ENCODE measurements around the gene MUC4.
"Not testable (repeated sequence)": the region's sequence is repeated elsewhere in the genome, so short reads cannot be mapped to it uniquely, and the experiment has no call there.

Gene MUC4

GRCh38 chr3:195818301-195818700, 6.6 kb upstream of the MUC4 start:
- H3K4me3 ChIP-seq (replicated peaks in 1 of 2; ENCODE audit: low read depth in 2 of 2, low read length in 2 of 2), result no peak overlapping the region
- DNase-seq (ENCODE audit: low read depth in 2 of 2), result no peak
- TF ChIP-seq, protein P1, sequence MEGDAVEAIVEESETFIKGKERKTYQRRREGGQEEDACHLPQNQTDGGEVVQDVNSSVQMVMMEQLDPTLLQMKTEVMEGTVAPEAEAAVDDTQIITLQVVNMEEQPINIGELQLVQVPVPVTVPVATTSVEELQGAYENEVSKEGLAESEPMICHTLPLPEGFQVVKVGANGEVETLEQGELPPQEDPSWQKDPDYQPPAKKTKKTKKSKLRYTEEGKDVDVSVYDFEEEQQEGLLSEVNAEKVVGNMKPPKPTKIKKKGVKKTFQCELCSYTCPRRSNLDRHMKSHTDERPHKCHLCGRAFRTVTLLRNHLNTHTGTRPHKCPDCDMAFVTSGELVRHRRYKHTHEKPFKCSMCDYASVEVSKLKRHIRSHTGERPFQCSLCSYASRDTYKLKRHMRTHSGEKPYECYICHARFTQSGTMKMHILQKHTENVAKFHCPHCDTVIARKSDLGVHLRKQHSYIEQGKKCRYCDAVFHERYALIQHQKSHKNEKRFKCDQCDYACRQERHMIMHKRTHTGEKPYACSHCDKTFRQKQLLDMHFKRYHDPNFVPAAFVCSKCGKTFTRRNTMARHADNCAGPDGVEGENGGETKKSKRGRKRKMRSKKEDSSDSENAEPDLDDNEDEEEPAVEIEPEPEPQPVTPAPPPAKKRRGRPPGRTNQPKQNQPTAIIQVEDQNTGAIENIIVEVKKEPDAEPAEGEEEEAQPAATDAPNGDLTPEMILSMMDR (IDR thresholded peaks at IDR 0.05; ENCODE audit: low read depth, low read length), result no peak

GRCh38 chr3:195817578-195818135, 5.9 kb upstream of the MUC4 start:
- TF ChIP-seq, protein P1 (IDR thresholded peaks at IDR 0.05; ENCODE audit: low read depth, low read length), result no peak
- H3K4me3 ChIP-seq (replicated peaks in 1 of 2; ENCODE audit: low read depth in 2 of 2, low read length in 2 of 2), result no peak overlapping the region
- no peak for DNase-seq (ENCODE audit: low read depth in 2 of 2)

DNA sequence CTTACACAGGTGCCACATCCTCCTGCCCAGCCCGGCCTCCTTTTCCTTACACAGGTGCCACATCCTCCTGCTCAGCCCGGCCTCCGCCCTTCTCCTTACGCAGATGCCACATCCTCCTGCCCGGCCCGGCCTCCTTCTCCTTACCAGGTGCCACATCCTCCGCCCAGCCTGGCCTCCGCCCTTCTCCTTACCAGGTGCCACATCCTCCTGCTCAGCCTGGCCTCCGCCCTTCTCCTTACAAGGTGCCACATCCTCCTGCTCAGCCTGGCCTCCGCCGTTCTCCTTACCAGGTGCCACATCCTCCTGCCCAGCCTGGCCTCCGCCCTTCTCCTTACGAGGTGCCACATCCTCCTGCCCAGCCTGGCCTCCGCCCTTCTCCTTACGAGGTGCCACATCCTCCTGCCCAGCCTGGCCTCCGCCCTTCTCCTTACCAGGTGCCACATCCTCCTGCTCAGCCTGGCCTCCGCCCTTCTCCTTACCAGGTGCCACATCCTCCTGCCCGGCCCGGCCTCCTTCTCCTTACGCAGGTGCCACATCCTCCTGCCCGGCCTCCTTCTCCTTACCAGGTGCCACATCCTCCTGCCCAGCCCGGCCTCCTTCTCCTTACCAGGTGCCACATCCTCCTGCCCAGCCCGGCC, 4.7 kb upstream of the MUC4 start:
- DNase-seq (ENCODE audit: low read depth in 2 of 2); H3K4me3 ChIP-seq (replicated peaks in 1 of 2; ENCODE audit: low read depth in 2 of 2, low read length in 2 of 2): not testable (repeated sequence)

DNA sequence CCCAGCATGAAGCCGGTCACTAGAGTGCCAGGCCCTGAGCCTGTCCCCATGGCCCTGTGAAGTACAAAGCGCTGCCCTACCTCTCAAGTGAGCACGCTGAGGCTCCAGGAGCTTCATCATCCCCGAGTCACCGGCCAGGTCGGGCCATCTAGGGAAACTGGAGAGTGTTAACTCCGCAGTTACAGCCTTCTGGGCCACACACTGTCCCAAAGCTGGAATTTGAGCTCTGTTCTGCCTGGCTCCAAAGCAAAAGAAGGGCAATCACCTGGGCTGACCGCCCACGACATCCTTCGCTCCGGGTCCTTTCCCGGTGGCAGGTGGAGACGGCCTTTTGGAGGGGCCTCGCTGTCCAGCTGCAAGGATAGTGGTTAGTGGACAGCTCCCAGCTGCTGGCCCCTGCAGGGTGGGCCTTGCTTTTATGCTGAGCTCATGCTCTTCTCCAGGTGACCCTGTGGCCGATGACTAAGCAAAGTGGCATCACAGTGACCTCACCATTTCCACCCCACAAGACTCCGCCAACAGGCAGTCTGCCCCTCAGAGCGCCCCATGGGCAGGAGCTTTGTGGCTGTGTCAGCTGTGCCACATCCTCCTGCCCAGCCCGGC, 3.5 kb upstream of the MUC4 start:
- DNase-seq (ENCODE audit: low read depth in 2 of 2), result peak in 1 of 2 donors; percentile 14
- TF ChIP-seq, protein P1 (IDR thresholded peaks at IDR 0.05; ENCODE audit: low read depth, low read length), result no peak
- no peak overlapping the region for H3K4me3 ChIP-seq (replicated peaks in 1 of 2; ENCODE audit: low read depth in 2 of 2, low read length in 2 of 2)

DNA sequence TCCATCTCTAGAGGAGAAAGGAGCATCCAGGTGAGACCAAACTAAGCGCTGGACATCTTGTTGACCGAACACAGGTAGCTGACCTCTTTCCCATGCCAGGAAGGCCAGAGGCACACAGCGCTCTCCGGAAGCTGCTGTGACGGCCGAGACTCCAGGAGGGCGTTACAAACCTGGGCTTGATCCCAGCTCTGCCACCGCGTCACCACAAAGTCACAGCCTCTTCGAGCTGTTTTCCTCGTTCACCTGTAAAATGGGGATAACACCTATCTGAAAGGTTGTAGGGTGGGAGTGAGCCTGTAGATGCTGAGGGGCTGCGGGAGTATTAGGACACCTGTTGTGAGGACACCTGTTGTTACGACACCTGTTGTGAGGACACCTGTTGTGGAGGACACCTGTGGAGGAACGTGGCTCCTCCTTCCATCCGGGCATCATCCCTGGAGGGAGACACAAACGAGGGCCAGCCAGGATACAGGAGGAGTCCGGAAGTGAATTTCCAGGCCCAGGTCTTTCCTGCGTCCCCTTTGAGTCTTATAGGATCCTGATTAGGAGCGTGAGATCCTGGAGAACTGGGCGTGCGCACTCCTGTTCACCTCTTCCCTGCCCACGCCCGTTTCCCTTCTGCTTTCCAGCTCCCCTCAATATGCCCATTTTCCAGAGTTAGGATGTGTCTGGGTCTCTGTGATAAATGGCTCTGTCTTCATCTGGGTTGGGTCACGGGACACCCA, 2.3 kb upstream of the MUC4 start:
- DNase-seq (ENCODE audit: low read depth in 2 of 2), result no peak
- H3K4me3 ChIP-seq (replicated peaks in 1 of 2; ENCODE audit: low read depth in 2 of 2, low read length in 2 of 2), result no peak overlapping the region
- TF ChIP-seq, protein P1 (IDR thresholded peaks at IDR 0.05; ENCODE audit: low read depth, low read length), result no peak

DNA sequence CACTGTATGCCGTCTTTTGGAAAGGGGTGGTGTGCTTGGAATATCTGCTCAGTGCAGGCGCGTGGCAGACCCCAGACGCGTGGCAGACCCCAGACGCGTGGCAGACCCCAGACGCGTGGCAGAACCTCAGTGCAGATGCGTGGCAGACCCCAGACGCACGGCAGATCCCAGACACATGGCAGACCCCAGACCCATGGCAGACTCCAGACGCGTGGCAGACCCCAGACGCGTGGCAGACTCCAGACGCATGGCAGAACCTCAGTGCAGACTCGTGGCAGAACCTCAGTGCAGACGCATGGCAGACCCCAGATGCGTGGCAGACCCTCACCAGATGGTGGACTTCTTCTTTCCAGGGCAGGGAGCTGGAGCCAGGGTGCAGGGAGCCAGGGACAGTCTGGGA, 637 bp upstream of the MUC4 start:
- TF ChIP-seq, protein P1 (IDR thresholded peaks at IDR 0.05; ENCODE audit: low read depth, low read length), result no peak
- DNase-seq (ENCODE audit: low read depth in 2 of 2), result no peak

DNA sequence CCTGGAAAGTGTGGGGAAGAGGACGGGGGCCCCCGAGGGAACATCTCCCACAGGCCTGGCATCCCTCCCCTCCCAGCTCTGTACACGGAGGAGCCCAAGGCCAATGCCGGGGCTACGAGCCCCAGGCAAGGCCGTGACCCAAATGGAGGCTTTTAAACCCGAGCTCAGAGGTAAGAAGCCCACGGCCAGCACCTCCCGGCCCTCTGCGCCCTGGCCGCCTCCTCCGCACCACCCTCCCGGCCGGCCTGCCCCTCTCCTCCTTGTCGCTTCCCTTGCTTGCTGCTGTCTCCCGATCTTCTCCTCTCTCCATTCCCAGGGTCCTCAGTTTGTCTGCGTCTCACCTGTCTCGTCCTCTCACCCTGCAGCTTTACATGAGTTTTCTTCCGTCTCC, 1.3 kb downstream of the MUC4 start:
- TF ChIP-seq, protein P1 (IDR thresholded peaks at IDR 0.05; ENCODE audit: low read depth, low read length), result no peak
- DNase-seq (ENCODE audit: low read depth in 2 of 2), result no peak
- H3K4me3 ChIP-seq (replicated peaks in 1 of 2; ENCODE audit: low read depth in 2 of 2, low read length in 2 of 2), result no peak overlapping the region

More for the DNA sequence above, 637 bp upstream of the MUC4 start:
- H3K4me3 ChIP-seq (replicated peaks in 1 of 2; ENCODE audit: low read depth in 2 of 2, low read length in 2 of 2), result no peak overlapping the region
